ENCODE measurements around the gene BRSK1. TPM values are rescaled to one million over a fixed set of nuclear protein-coding genes. Genes with fewer than 3 reads are reported as not detected.

Gene BRSK1
- polyA plus RNA-seq, 1 experiment, result 12.8 TPM

DNA sequence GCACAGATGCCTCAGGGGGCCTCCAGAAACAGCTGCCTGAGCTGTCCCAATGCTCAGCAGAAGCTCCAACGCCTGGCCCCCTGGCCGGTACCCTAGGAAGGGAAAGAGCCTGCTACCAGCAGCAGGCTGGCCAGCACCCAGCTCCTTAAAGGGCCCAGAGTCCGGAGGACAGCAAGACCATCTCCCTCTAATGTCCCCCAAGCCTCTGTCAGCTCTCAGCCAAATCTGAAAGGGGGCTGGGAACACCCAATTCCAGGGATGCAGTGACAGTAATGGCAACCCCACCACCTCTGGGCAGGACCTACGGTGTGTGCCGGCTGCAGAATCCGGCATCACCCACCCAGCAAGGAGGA, 29.2 kb upstream of the BRSK1 start:
- Histone ChIP-seq H3K36me3 (ENCODE audit: control insufficient read depth, insufficient read depth, low read length) (peaks cover 4% of the 10 kb centered on the region), H3K27me3 (ENCODE audit: control insufficient read depth, insufficient read depth, low read length) (no peaks in the 10 kb centered on the region), H3K4me3 (ENCODE audit: low read depth, low read length) (no peak overlapping the region)
- POLR2A ChIA-PET, result no interaction called here
- CTCF ChIA-PET, result interaction anchor here (1.2 to 1.3 kb wide), 2 partner anchors 10 to 14 kb away, joined by 3 to 4 read pairs; no protein-coding TSS in a partner anchor
- DNase-seq (ENCODE audit: low read depth), result no peak
- TF ChIP-seq, protein P1, sequence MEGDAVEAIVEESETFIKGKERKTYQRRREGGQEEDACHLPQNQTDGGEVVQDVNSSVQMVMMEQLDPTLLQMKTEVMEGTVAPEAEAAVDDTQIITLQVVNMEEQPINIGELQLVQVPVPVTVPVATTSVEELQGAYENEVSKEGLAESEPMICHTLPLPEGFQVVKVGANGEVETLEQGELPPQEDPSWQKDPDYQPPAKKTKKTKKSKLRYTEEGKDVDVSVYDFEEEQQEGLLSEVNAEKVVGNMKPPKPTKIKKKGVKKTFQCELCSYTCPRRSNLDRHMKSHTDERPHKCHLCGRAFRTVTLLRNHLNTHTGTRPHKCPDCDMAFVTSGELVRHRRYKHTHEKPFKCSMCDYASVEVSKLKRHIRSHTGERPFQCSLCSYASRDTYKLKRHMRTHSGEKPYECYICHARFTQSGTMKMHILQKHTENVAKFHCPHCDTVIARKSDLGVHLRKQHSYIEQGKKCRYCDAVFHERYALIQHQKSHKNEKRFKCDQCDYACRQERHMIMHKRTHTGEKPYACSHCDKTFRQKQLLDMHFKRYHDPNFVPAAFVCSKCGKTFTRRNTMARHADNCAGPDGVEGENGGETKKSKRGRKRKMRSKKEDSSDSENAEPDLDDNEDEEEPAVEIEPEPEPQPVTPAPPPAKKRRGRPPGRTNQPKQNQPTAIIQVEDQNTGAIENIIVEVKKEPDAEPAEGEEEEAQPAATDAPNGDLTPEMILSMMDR (IDR thresholded peaks at IDR 0.05; ENCODE audit: insufficient read depth, low read depth, low read length), result no peak

DNA sequence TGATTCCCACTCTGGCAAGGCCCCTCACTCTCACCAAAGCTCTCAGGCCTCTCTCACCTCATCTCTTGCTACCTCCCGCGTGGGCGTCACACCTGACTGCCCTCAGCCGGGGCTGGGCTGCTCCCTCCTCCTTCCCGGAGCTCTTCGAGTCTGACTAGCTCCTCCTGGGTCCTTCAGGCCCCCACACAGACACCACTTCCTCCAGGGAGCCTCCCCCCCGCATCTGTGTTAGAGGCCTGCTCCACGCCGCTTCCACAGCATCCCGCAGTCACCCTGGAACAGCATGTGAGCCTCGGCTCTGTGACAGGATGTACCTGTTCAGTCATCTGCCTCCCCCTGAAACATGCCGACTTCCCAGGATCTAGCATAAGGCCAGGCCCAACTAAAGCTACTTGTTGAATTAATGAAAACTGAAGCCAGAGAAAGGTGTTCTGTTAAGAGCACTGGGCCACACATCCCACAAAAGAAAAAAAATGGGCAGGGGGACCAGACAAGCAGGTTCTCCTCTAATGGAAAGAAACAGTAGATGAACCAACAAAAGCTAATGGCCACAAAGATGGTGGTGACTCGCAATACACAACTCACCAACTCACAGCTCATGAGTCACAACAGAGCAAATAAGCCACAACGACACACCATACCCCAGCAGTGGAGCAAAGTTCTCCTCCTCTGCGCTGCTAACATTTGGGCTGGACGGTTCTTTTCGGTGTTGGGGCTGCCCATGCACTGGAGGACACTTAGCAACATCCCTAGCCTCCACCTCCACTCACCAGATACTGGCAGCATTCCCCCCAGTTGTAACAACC, 28.0 kb upstream of the BRSK1 start:
- Histone ChIP-seq H3K4me3 (ENCODE audit: low read depth, low read length) (no peak overlapping the region), H3K36me3 (ENCODE audit: control insufficient read depth, insufficient read depth, low read length) (peaks cover 4% of the 10 kb centered on the region), H3K27me3 (ENCODE audit: control insufficient read depth, insufficient read depth, low read length) (no peaks in the 10 kb centered on the region)
- ChIA-PET POLR2A (no interaction called here), CTCF (interaction anchor here (0.7 to 1.7 kb wide), 3 partner anchors 14 to 45 kb away, joined by 3 to 5 read pairs (median 4); no protein-coding TSS in a partner anchor)
- no peak for DNase-seq (ENCODE audit: low read depth)
- TF ChIP-seq, protein P1 (IDR thresholded peaks at IDR 0.05; ENCODE audit: insufficient read depth, low read depth, low read length), result no peak

DNA sequence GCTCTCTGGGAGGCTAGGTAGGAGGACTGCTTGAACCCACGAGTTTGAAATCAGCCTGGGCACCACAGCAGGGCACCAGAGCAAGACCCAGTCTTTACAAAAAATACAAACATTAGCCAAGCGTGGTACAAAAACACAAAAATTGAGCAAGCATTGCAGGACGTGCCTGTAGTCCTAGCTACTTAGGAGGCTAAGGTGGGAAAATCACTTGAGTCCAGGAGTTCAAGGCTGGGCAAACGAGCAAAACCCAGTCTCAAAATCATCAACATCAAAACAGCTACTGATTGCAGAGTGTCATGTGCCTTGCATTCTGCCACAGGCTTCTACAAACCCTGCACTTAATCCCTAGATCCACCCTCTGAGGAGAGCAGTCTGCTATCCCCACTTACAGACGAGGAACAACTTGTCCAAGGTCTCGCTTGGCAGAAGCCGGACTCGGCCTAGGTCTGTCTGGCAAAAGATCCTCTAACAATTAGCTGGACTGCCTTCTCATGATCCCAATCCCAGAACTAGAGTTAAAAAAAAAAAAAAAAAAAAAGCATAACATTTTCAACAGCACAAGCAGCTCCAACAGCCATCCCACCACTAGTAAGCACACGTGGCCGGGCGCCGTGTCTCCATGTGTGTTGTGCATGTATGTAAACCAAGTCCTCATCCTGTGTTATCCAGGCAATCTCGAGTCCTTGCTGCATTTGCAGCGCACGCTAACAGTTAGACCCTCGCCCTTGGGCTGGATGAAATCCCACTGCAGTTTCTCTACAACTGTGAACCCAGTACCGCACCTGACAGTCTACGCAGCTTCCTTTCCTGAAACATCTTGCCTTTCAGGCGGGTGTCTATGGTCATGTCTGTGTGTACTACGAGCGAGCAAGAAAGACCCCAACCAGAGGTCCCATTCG, 27.0 kb upstream of the BRSK1 start:
- CTCF ChIA-PET, result interaction anchor here (1.3 to 1.7 kb wide), 2 partner anchors 44 to 161 kb away, joined by 5 read pairs; no protein-coding TSS in a partner anchor
- DNase-seq (ENCODE audit: low read depth), result no peak
- Histone ChIP-seq H3K27me3 (ENCODE audit: control insufficient read depth, insufficient read depth, low read length) (no peaks in the 10 kb centered on the region), H3K4me3 (ENCODE audit: low read depth, low read length) (peak overlapping the region; percentile 79), H3K36me3 (ENCODE audit: control insufficient read depth, insufficient read depth, low read length) (peaks cover 3% of the 10 kb centered on the region)
- POLR2A ChIA-PET, result interaction anchor here (0.7 kb wide), 1 partner anchor 83 kb away, joined by 9 read pairs; no protein-coding TSS in a partner anchor
- TF ChIP-seq, protein P1 (IDR thresholded peaks at IDR 0.05; ENCODE audit: insufficient read depth, low read depth, low read length), result no peak

DNA sequence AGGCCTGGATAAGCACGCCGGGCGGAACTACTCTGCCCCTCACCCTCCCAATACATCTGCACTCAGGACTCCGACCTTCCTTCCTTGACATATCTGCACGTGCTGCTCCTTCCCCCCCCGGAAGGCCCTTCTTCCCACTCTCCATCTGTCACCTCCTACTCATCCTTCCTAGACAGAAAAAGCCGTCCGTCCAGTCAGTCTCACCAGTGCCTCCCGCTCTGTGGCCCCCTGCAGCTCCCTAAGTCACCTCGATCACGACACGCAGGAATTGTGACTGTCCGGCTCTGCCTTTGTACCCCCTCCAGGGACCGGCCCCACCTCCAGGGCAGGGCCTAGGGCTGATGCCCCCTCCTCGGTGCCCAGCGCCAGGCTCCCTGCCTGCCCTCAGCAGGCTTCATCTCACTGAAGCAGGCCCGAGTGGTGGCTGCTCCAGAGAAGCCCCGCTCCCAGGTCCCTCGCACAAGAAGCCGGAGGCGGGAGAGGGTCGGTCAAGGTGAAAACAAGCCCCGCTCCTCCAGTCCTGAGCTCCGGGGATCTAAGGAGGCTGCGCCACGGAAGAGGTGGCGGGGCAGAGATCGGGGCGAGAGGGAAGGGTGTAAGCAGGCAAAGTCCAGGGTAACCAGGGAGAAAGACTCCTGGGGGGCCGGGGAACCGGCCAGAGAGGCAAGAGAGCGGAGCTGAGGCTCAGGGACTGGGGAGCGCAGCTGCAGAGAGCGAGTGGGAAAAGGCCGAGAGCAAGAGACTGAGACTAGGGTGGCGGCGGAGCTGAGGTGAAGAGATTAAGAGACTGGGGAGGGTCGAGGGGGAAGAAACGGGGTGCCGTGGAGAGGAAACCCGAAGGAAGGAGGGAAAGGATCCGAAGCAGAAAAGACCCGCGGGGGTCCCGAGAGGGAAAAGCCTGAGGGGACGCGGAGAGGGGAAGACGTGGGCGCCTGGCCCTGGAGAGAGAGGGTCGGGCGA, 26.1 kb upstream of the BRSK1 start:
- CTCF ChIA-PET, result interaction anchor here (0.6 to 1.3 kb wide), 2 partner anchors 160 to 170 kb away, joined by 3 to 5 read pairs; no protein-coding TSS in a partner anchor
- Histone ChIP-seq H3K36me3 (ENCODE audit: control insufficient read depth, insufficient read depth, low read length) (peaks cover 3% of the 10 kb centered on the region), H3K4me3 (ENCODE audit: low read depth, low read length) (peak overlapping the region; percentile 79), H3K27me3 (ENCODE audit: control insufficient read depth, insufficient read depth, low read length) (no peaks in the 10 kb centered on the region)
- DNase-seq (ENCODE audit: low read depth), result no peak
- TF ChIP-seq, protein P1 (IDR thresholded peaks at IDR 0.05; ENCODE audit: insufficient read depth, low read depth, low read length), result no peak
- POLR2A ChIA-PET, result no interaction called here

Measured in BJ (cell line).